ENCODE results near the gene KIAA1217. TPM values are rescaled to one million over a fixed set of nuclear protein-coding genes. Genes with fewer than 3 reads are reported as not detected.

Gene KIAA1217
- total and polyA plus RNA-seq, 8 donors = 11.9 to 36.7 (median 19.8) TPM

Small RNA genes within 50 kb of the gene (microRNA-seq; reads per million reads assigned to microRNA genes)
- gene MIR603 = 0 reads per million in 2 donors
